H9 (cell line): ENCODE data around the gene SELENBP1. TPM values are rescaled to one million over a fixed set of nuclear protein-coding genes. Genes with fewer than 3 reads are reported as not detected.

ENCODE experiments used
- DNase-seq: peaks from one replicate; pipeline ENCODE4 v3.0.0-alpha.2; 2017
- H2AFZ ChIP-seq: one replicate; pipeline ENCODE4 v1.6.1; 2013; ENCODE audit warnings: mild to moderate bottlenecking, low read length, control low read depth, moderate library complexity
- H2AK5ac ChIP-seq: 2 replicates; pipeline ENCODE4 v1.6.1; 2013; ENCODE audit warnings: low read length, control low read depth, mixed read lengths; ENCODE audit not compliant: insufficient read length
- H2BK120ac ChIP-seq: one replicate; pipeline ENCODE4 v1.6.1; 2013; ENCODE audit warnings: low read depth, mild to moderate bottlenecking, low read length, control low read depth, inconsistent platforms; ENCODE audit not compliant: poor library complexity, severe bottlenecking
- H2BK12ac ChIP-seq: 2 replicates; pipeline ENCODE4 v1.6.1; 2013; ENCODE audit warnings: low read length, control low read depth, mixed read lengths, low read depth; ENCODE audit not compliant: insufficient read length
- H2BK15ac ChIP-seq: 2 replicates; pipeline ENCODE4 v1.6.1; 2013; ENCODE audit warnings: low read depth, low read length, control low read depth
- H2BK20ac ChIP-seq: one replicate; pipeline ENCODE4 v1.6.1; 2013; ENCODE audit warnings: low read depth, mild to moderate bottlenecking, low read length, control low read depth, inconsistent platforms; ENCODE audit not compliant: poor library complexity, severe bottlenecking
- H2BK5ac ChIP-seq: 2 replicates; pipeline ENCODE4 v1.6.1; 2013; ENCODE audit warnings: low read length, control low read depth, mixed read lengths; ENCODE audit not compliant: insufficient read length
- H3K14ac ChIP-seq: 2 replicates; pipeline ENCODE4 v1.6.1; 2013; ENCODE audit warnings: low read length, control low read depth; ENCODE audit not compliant: insufficient read depth
- H3K18ac ChIP-seq: 2 replicates; pipeline ENCODE4 v1.6.1; 2013; ENCODE audit warnings: low read depth, mild to moderate bottlenecking, mixed read lengths, low read length, control low read depth; ENCODE audit not compliant: insufficient read length
- H3K23ac ChIP-seq: 2 replicates; pipeline ENCODE4 v1.6.1; 2013; ENCODE audit warnings: low read length, control low read depth, mixed read lengths, low read depth; ENCODE audit not compliant: insufficient read length
- H3K23me2 ChIP-seq: 2 replicates; pipeline ENCODE4 v1.6.1; 2013; ENCODE audit warnings: low read depth, mild to moderate bottlenecking, mixed read lengths, low read length, control low read depth; ENCODE audit not compliant: insufficient read length, poor library complexity, severe bottlenecking
- H3K27ac ChIP-seq: 2 replicates; pipeline ENCODE4 v1.5.1; 2013; ENCODE audit warnings: low read length, control low read depth, mixed read lengths, low read depth; ENCODE audit not compliant: insufficient read length
- H3K27me3 ChIP-seq: 2 replicates; pipeline ENCODE4 v1.6.1; 2013; ENCODE audit warnings: low read length, control low read depth, inconsistent platforms; ENCODE audit not compliant: insufficient read depth
- H3K4ac ChIP-seq: 2 replicates; pipeline ENCODE4 v1.6.1; 2013; ENCODE audit warnings: low read depth, mild to moderate bottlenecking, control low read depth, inconsistent platforms, low read length, moderate library complexity
- H3K4me1 ChIP-seq: 2 replicates; pipeline ENCODE4 v1.6.1; 2013; ENCODE audit warnings: low read length, control low read depth, inconsistent platforms; ENCODE audit not compliant: insufficient read depth
- H3K4me2 ChIP-seq: 2 replicates; pipeline ENCODE4 v1.6.1; 2013; ENCODE audit warnings: low read length, control low read depth, mixed read lengths; ENCODE audit not compliant: insufficient read length, insufficient read depth
- H3K56ac ChIP-seq: 2 replicates; pipeline ENCODE4 v1.6.1; 2013; ENCODE audit warnings: low read depth, mild to moderate bottlenecking, mixed read lengths, low read length, control low read depth; ENCODE audit not compliant: insufficient read length
- H3K79me1 ChIP-seq: 2 replicates; pipeline ENCODE4 v1.6.1; 2013; ENCODE audit warnings: low read depth, mild to moderate bottlenecking, moderate library complexity, low read length, control low read depth, inconsistent platforms; ENCODE audit not compliant: insufficient read depth, poor library complexity, severe bottlenecking
- H3K79me2 ChIP-seq: 2 replicates; pipeline ENCODE4 v1.6.1; 2013; ENCODE audit warnings: low read length, control low read depth, inconsistent platforms; ENCODE audit not compliant: insufficient read depth
- H3K9ac ChIP-seq: 2 replicates; pipeline ENCODE4 v1.6.1; 2013; ENCODE audit warnings: low read length, control low read depth, mixed read lengths; ENCODE audit not compliant: insufficient read length; ENCODE audit errors: extremely low read depth
- H3K9me3 ChIP-seq: one replicate; pipeline ENCODE4 v1.6.1; 2013; ENCODE audit warnings: low read depth, low read length, inconsistent platforms; ENCODE audit not compliant: control insufficient read depth
- H3T11ph ChIP-seq: one replicate; pipeline ENCODE4 v1.6.1; 2013; ENCODE audit warnings: mild to moderate bottlenecking, low read length, control low read depth, inconsistent platforms
- H4K20me1 ChIP-seq: one replicate; pipeline ENCODE4 v1.6.1; 2013; ENCODE audit not compliant: control insufficient read depth, insufficient read length, insufficient read depth
- H4K5ac ChIP-seq: 2 replicates; pipeline ENCODE4 v1.6.1; 2013; ENCODE audit warnings: low read depth, mild to moderate bottlenecking, mixed read lengths, low read length, control low read depth; ENCODE audit not compliant: insufficient read length
- H4K8ac ChIP-seq: replicated peaks from 2 replicates; pipeline ENCODE4 v1.6.1; 2013; ENCODE audit warnings: low read length, control low read depth, mixed read lengths, low read depth; ENCODE audit not compliant: insufficient read length
- H4K91ac ChIP-seq: 2 replicates; pipeline ENCODE4 v1.6.1; 2013; ENCODE audit warnings: low read depth, mild to moderate bottlenecking, moderate library complexity, mixed read lengths, low read length, control low read depth; ENCODE audit not compliant: insufficient read length
- H3K27ac Mint-ChIP-seq, 3 experiments: 2 replicates in 2 of 3; 3 replicates in 1 of 3; pipeline ENCODE4 v1.8.0; 2020 to 2021; ENCODE audit warnings: mixed read lengths in 3 of 3, mild to moderate bottlenecking in 1 of 3, moderate library complexity in 1 of 3
- H3K27me3 Mint-ChIP-seq: 2 replicates; pipeline ENCODE4 v1.8.0; 2021; ENCODE audit warnings: low read depth, mild to moderate bottlenecking, moderate library complexity, mixed read lengths
- H3K36me3 Mint-ChIP-seq, 3 experiments: 2 replicates in 2 of 3; 3 replicates in 1 of 3; pipeline ENCODE4 v1.8.0; 2020 to 2021; ENCODE audit warnings: low read depth in 3 of 3, mixed read lengths in 3 of 3; ENCODE audit not compliant: insufficient read depth in 1 of 3
- H3K4me1 Mint-ChIP-seq, 2 experiments: 2 replicates each; pipeline ENCODE4 v1.8.0; 2020; ENCODE audit warnings: mixed read lengths in 2 of 2
- H3K4me3 Mint-ChIP-seq, 2 experiments: 2 replicates in 1 of 2; 3 replicates in 1 of 2; pipeline ENCODE4 v1.8.0; 2020 to 2021; ENCODE audit warnings: mild to moderate bottlenecking in 2 of 2, mixed read lengths in 2 of 2, moderate library complexity in 1 of 2
- H3K9me3 Mint-ChIP-seq, 2 experiments: 2 replicates in 1 of 2; 3 replicates in 1 of 2; pipeline ENCODE4 v1.8.0; 2020; ENCODE audit warnings: mild to moderate bottlenecking in 2 of 2, mixed read lengths in 2 of 2, moderate library complexity in 1 of 2
- CTCF ChIP-seq: fragments of 200-600 bp; sonication (generic); conservative IDR thresholded peaks from 3 replicates; pipeline ENCODE4 v1.8.0; 2021; ENCODE audit warnings: antibody characterized with exemption, mild to moderate bottlenecking
- WGBS: extraction: QIAGEN DNeasy Blood & Tissue Kit; methylation state at CpG from one replicate; pipeline ENCODE4 v1.1.7; 2013; ENCODE audit warnings: missing lambda C conversion rate, low lambda C conversion rate, mixed read lengths; ENCODE audit not compliant: insufficient read length; ENCODE audit errors: extremely low coverage; 5-methylcytosine and 5-hydroxymethylcytosine counted together
- total RNA-seq: library from RNA; stranded (reverse); gene quantifications from 2 replicates; pipeline ENCODE4 v1.2.1, GENCODE V29; 2021

The SELENBP1 gene
- total RNA-seq, 1 experiment from 2014 or later = 14.2 TPM

- Histone ChIP-seq H3K23ac (no peak overlapping the region), H2BK15ac (no peak overlapping the region), H2AFZ (no peak overlapping the region), H3K79me1 (no peaks in the 10 kb centered on the region), H3K4ac (no peak overlapping the region), H3K56ac (no peak overlapping the region), H2BK20ac (no peak overlapping the region), H3K79me2 (no peaks in the 10 kb centered on the region), H3K9me3 (no peaks in the 10 kb centered on the region), H3K27ac (no peak overlapping the region), H4K20me1 (no peaks in the 10 kb centered on the region), H2BK5ac (no peak overlapping the region), H3K4me2 (no peak overlapping the region), H2AK5ac (no peak overlapping the region), H4K5ac (no peak overlapping the region), H3K14ac (no peak overlapping the region), H3K9ac (no peak overlapping the region), H2BK12ac (no peak overlapping the region), H3K18ac (no peak overlapping the region), H3K4me1 (no peaks in the 10 kb centered on the region), H3K23me2 (no peaks in the 10 kb centered on the region), H4K91ac (no peak overlapping the region), H4K8ac (no peak overlapping the region), H2BK120ac (no peak overlapping the region), H3T11ph (no peak overlapping the region), H3K27me3 (no peaks in the 10 kb centered on the region)
- H3K27me3 Mint-ChIP-seq = no peaks in the 10 kb centered on the region
- H3K27ac Mint-ChIP-seq = no peak overlapping the region; a peak in 1 of 7 replicates
- H3K4me3 Mint-ChIP-seq = no peak overlapping the region
- peaks cover 15 to 34% of the 10 kb centered on the region in 2 experiments for H3K4me1 Mint-ChIP-seq
- TF ChIP-seq CTCF = 0 out of 3 replicates have a peak, but pooled peaks have one; percentile 22
- DNase-seq = no peak
- H3K9me3 Mint-ChIP-seq = no peaks in the 10 kb centered on the region; a peak in 1 of 5 replicates
- peaks cover 0 to 15% (median 13%) of the 10 kb centered on the region in 3 experiments; a peak in 3 of 7 replicates for H3K36me3 Mint-ChIP-seq
- WGBS = no CpG with 5 or more reads among the region's 15 CpGs
Observed at GRCh38 chr1:151369621-151370048, 2.9 kb downstream of the SELENBP1 start.
